ENCODE measurements around the gene RBMS1. TPM values are rescaled to one million over a fixed set of nuclear protein-coding genes. Genes with fewer than 3 reads are reported as not detected.
A peak's percentile ranks its signal among the peaks of the same experiment; 100 is the strongest.

RBMS1 gene
- total and polyA plus RNA-seq, 2 experiments from 2014 or later, result 55.5 to 94.8 TPM

DNA sequence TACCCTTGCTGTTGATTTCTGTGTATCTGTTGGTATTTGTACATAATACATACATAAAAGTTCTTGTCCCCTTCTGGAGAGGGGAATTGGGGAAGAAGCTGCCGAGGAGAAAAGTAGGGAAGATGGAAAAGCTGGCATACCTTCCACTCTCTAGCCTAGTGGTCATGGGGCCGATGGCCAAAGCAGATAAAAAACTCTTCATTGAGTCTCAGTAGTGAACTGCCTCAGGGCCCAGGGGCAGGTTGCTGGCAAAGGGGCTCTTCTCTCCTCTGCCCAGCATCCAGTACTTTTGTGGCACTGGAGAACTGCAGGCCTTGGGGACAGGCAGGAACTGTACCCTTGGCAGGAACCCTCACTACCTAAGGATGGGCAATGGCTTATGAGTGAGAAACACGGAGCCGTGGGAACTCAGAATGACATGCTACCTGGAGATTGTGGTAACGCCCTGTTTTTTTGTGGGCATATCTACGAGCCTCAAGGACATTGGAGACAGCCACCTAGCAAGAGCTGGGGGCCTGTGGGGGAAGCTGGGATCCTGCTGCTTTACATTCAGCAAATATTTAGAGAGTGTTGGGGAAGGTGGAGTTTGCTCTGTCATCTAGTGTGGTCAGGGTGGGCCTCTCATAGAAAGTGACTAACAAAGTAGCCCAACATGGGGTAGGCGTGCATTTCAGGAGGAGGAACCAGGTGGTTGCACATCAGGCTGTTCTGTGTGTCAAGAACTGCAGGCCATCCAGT, 270.9 kb downstream of the RBMS1 start:
- no peaks in the 10 kb centered on the region for H4K20me1 ChIP-seq (replicated peaks; ENCODE audit: insufficient read depth)
- DNase-seq (ENCODE audit: low spot score) (no peak), ATAC-seq (no peak)
- Mint-ChIP-seq H3K27ac (0 out of 2 replicates have a peak overlapping the region, but pooled peaks have one; percentile 64), H3K9me3 (no peaks in the 10 kb centered on the region), H3K36me3 (ENCODE audit: low read depth) (no peaks in the 10 kb centered on the region), H3K4me3 (no peak overlapping the region), H3K4me1 (peaks cover 15% of the 10 kb centered on the region), H3K27me3 (ENCODE audit: insufficient read depth, low read depth, poor library complexity) (peaks cover 2% of the 10 kb centered on the region)
- H2AFZ ChIP-seq, result no peak overlapping the region; the same call in 1 of the 2 replicates
- TF ChIP-seq, protein P1, sequence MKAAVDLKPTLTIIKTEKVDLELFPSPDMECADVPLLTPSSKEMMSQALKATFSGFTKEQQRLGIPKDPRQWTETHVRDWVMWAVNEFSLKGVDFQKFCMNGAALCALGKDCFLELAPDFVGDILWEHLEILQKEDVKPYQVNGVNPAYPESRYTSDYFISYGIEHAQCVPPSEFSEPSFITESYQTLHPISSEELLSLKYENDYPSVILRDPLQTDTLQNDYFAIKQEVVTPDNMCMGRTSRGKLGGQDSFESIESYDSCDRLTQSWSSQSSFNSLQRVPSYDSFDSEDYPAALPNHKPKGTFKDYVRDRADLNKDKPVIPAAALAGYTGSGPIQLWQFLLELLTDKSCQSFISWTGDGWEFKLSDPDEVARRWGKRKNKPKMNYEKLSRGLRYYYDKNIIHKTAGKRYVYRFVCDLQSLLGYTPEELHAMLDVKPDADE (IDR thresholded peaks at IDR 0.05), result no peak
- no peak for TF ChIP-seq JUNB (IDR thresholded peaks at IDR 0.05; ENCODE audit: unreplicated experiment)
- TF ChIP-seq ZNF331 (CRISPR knock-in tag; IDR thresholded peaks at IDR 0.05; ENCODE audit: low read depth), result no peak
- TF ChIP-seq NANOG (IDR thresholded peaks at IDR 0.05; ENCODE audit: borderline replicate concordance), result no peak
- TF ChIP-seq EZH2 (IDR thresholded peaks at IDR 0.05; ENCODE audit: low read depth, unreplicated experiment), result no peak
- TF ChIP-seq EZH2phosphoT487 (IDR thresholded peaks at IDR 0.05; ENCODE audit: unreplicated experiment), result no peak
- no peak for TF ChIP-seq CREB1 (CRISPR knock-in tag; IDR thresholded peaks at IDR 0.05; ENCODE audit: low read depth)
- TF ChIP-seq, protein P2, sequence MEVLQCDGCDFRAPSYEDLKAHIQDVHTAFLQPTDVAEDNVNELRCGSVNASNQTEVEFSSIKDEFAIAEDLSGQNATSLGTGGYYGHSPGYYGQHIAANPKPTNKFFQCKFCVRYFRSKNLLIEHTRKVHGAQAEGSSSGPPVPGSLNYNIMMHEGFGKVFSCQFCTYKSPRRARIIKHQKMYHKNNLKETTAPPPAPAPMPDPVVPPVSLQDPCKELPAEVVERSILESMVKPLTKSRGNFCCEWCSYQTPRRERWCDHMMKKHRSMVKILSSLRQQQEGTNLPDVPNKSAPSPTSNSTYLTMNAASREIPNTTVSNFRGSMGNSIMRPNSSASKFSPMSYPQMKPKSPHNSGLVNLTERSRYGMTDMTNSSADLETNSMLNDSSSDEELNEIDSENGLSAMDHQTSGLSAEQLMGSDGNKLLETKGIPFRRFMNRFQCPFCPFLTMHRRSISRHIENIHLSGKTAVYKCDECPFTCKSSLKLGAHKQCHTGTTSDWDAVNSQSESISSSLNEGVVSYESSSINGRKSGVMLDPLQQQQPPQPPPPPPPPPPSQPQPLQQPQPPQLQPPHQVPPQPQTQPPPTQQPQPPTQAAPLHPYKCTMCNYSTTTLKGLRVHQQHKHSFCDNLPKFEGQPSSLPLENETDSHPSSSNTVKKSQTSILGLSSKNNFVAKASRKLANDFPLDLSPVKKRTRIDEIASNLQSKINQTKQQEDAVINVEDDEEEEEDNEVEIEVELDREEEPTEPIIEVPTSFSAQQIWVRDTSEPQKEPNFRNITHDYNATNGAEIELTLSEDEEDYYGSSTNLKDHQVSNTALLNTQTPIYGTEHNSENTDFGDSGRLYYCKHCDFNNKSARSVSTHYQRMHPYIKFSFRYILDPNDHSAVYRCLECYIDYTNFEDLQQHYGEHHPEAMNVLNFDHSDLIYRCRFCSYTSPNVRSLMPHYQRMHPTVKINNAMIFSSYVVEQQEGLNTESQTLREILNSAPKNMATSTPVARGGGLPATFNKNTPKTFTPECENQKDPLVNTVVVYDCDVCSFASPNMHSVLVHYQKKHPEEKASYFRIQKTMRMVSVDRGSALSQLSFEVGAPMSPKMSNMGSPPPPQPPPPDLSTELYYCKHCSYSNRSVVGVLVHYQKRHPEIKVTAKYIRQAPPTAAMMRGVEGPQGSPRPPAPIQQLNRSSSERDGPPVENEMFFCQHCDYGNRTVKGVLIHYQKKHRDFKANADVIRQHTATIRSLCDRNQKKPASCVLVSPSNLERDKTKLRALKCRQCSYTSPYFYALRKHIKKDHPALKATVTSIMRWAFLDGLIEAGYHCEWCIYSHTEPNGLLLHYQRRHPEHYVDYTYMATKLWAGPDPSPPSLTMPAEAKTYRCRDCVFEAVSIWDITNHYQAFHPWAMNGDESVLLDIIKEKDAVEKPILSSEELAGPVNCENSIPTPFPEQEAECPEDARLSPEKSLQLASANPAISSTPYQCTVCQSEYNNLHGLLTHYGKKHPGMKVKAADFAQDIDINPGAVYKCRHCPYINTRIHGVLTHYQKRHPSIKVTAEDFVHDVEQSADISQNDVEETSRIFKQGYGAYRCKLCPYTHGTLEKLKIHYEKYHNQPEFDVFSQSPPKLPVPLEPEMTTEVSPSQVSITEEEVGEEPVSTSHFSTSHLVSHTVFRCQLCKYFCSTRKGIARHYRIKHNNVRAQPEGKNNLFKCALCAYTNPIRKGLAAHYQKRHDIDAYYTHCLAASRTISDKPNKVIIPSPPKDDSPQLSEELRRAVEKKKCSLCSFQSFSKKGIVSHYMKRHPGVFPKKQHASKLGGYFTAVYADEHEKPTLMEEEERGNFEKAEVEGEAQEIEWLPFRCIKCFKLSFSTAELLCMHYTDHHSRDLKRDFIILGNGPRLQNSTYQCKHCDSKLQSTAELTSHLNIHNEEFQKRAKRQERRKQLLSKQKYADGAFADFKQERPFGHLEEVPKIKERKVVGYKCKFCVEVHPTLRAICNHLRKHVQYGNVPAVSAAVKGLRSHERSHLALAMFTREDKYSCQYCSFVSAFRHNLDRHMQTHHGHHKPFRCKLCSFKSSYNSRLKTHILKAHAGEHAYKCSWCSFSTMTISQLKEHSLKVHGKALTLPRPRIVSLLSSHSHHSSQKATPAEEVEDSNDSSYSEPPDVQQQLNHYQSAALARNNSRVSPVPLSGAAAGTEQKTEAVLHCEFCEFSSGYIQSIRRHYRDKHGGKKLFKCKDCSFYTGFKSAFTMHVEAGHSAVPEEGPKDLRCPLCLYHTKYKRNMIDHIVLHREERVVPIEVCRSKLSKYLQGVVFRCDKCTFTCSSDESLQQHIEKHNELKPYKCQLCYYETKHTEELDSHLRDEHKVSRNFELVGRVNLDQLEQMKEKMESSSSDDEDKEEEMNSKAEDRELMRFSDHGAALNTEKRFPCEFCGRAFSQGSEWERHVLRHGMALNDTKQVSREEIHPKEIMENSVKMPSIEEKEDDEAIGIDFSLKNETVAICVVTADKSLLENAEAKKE (CRISPR knock-in tag; IDR thresholded peaks at IDR 0.05), result no peak
- no peak for TF ChIP-seq ZNF114 (CRISPR knock-in tag; IDR thresholded peaks at IDR 0.05)
- TF ChIP-seq STAT1 (IDR thresholded peaks at IDR 0.05; ENCODE audit: unreplicated experiment), result no peak
- TF ChIP-seq, protein P3, sequence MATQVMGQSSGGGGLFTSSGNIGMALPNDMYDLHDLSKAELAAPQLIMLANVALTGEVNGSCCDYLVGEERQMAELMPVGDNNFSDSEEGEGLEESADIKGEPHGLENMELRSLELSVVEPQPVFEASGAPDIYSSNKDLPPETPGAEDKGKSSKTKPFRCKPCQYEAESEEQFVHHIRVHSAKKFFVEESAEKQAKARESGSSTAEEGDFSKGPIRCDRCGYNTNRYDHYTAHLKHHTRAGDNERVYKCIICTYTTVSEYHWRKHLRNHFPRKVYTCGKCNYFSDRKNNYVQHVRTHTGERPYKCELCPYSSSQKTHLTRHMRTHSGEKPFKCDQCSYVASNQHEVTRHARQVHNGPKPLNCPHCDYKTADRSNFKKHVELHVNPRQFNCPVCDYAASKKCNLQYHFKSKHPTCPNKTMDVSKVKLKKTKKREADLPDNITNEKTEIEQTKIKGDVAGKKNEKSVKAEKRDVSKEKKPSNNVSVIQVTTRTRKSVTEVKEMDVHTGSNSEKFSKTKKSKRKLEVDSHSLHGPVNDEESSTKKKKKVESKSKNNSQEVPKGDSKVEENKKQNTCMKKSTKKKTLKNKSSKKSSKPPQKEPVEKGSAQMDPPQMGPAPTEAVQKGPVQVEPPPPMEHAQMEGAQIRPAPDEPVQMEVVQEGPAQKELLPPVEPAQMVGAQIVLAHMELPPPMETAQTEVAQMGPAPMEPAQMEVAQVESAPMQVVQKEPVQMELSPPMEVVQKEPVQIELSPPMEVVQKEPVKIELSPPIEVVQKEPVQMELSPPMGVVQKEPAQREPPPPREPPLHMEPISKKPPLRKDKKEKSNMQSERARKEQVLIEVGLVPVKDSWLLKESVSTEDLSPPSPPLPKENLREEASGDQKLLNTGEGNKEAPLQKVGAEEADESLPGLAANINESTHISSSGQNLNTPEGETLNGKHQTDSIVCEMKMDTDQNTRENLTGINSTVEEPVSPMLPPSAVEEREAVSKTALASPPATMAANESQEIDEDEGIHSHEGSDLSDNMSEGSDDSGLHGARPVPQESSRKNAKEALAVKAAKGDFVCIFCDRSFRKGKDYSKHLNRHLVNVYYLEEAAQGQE (IDR thresholded peaks at IDR 0.05; ENCODE audit: unreplicated experiment), result no peak
- no peak for TF ChIP-seq POLR2AphosphoS5 (IDR thresholded peaks at IDR 0.05; ENCODE audit: low read depth)
- TF ChIP-seq, protein P4, sequence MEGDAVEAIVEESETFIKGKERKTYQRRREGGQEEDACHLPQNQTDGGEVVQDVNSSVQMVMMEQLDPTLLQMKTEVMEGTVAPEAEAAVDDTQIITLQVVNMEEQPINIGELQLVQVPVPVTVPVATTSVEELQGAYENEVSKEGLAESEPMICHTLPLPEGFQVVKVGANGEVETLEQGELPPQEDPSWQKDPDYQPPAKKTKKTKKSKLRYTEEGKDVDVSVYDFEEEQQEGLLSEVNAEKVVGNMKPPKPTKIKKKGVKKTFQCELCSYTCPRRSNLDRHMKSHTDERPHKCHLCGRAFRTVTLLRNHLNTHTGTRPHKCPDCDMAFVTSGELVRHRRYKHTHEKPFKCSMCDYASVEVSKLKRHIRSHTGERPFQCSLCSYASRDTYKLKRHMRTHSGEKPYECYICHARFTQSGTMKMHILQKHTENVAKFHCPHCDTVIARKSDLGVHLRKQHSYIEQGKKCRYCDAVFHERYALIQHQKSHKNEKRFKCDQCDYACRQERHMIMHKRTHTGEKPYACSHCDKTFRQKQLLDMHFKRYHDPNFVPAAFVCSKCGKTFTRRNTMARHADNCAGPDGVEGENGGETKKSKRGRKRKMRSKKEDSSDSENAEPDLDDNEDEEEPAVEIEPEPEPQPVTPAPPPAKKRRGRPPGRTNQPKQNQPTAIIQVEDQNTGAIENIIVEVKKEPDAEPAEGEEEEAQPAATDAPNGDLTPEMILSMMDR (conservative IDR thresholded peaks at IDR 0.05; ENCODE audit: low read depth in 2 of 2), result no peak
- H3K36me3 ChIP-seq (ENCODE audit: insufficient read depth), result no peaks in the 10 kb centered on the region
- H3K4me3 ChIP-seq, result no peak overlapping the region
- H3F3A ChIP-seq (replicated peaks; ENCODE audit: low read depth), result no peaks in the 10 kb centered on the region
- no peaks in the 10 kb centered on the region for H3K79me2 ChIP-seq (replicated peaks; ENCODE audit: insufficient read depth)
- H3K4me1 ChIP-seq (ENCODE audit: insufficient read depth), result peaks cover 10% of the 10 kb centered on the region
- H3K27me3 ChIP-seq (ENCODE audit: insufficient read depth), result no peaks in the 10 kb centered on the region
- 0 out of 2 replicates have a peak, but pooled peaks cover 7% of the 10 kb centered on the region for H3K9me2 ChIP-seq (ENCODE audit: insufficient read depth)
- H3K4me2 ChIP-seq, result no peak overlapping the region
- H3K27ac ChIP-seq (ENCODE audit: low read depth), result no peak overlapping the region

All from GM23338 (cell line).